H1 (cell line): ENCODE results near the gene DPF3. TPM values are rescaled to one million over a fixed set of nuclear protein-coding genes. Genes with fewer than 3 reads are reported as not detected.

Experiments
- CTCF ChIA-PET: fragments of 300-600 bp; sonication (Branson Sonifier 250); formaldehyde crosslinking; loops from one replicate; lab custom pipeline; 2021; ENCODE audit not compliant: partially characterized antibody; lab: Charles Lee
- POLR2A ChIA-PET: fragments of 300-600 bp; sonication (Branson Sonifier 250); formaldehyde crosslinking; loops from one replicate; lab custom pipeline; 2021; ENCODE audit warnings: inconsistent platforms; ENCODE audit not compliant: partially characterized antibody; lab: Charles Lee
- DNase-seq, 2 experiments: peaks; one replicate each; pipeline versions ENCODE4 v3.0.0 to v3.0.0-alpha.2; 2010 to 2022; ENCODE audit warnings: low spot score in 2 of 2, low read depth in 1 of 2, mixed read lengths in 1 of 2
- FAIRE-seq: peaks from 2 replicates; lab custom pipeline; 2011; peaks lifted over from hg19 to GRCh38; lab: Jason Lieb, UNC
- H2AFZ ChIP-seq: 2 replicates; pipeline ENCODE4 v1.8.1; 2012; ENCODE audit warnings: low read length, inconsistent platforms
- H2AK5ac ChIP-seq: 2 replicates; pipeline ENCODE4 v1.6.1; 2013; ENCODE audit warnings: low read depth, low read length
- H2BK120ac ChIP-seq: replicated peaks from 2 replicates; pipeline ENCODE3; 2013; ENCODE audit warnings: low read depth, low read length, inconsistent platforms
- H2BK12ac ChIP-seq: 2 replicates; pipeline ENCODE4 v1.6.1; 2013; ENCODE audit warnings: low read depth, low read length
- H2BK15ac ChIP-seq: 2 replicates; pipeline ENCODE4 v1.6.1; 2013; ENCODE audit warnings: low read length
- H2BK20ac ChIP-seq: 2 replicates; pipeline ENCODE4 v1.6.1; 2013; ENCODE audit warnings: low read length
- H2BK5ac ChIP-seq: 2 replicates; pipeline ENCODE4 v1.6.1; 2013; ENCODE audit warnings: low read depth, low read length
- H3K14ac ChIP-seq: 2 replicates; pipeline ENCODE4 v1.6.1; 2013; ENCODE audit warnings: inconsistent platforms; ENCODE audit not compliant: insufficient read length
- H3K18ac ChIP-seq: 2 replicates; pipeline ENCODE4 v1.6.1; 2013; ENCODE audit warnings: low read length; ENCODE audit errors: extremely low read depth
- H3K23ac ChIP-seq: 2 replicates; pipeline ENCODE4 v1.6.1; 2013; ENCODE audit warnings: inconsistent platforms; ENCODE audit not compliant: insufficient read length
- H3K23me2 ChIP-seq: 2 replicates; pipeline ENCODE4 v1.6.1; 2013; ENCODE audit warnings: low read depth, low read length
- H3K27ac ChIP-seq: 2 replicates; pipeline ENCODE4 v1.6.1; 2011; ENCODE audit warnings: low read depth, low read length, inconsistent platforms
- H3K27me3 ChIP-seq, 4 experiments: replicated peaks in 1 of 4; 1 replicate in 1 of 4; 2 replicates in 3 of 4; pipeline versions ENCODE4 v1.6.1 to v1.8.1; 2011 to 2013; ENCODE audit warnings: low read length in 3 of 4, mild to moderate bottlenecking in 3 of 4, inconsistent platforms in 2 of 4, mixed read lengths in 2 of 4, moderate library complexity in 1 of 4; ENCODE audit not compliant: control insufficient read depth in 3 of 4, insufficient read depth in 3 of 4; ENCODE audit errors: extremely low read depth in 1 of 4
- H3K36me3 ChIP-seq, 4 experiments: 2 replicates each; pipeline versions ENCODE4 v1.6.1 to v1.8.1; 2011 to 2013; ENCODE audit warnings: mild to moderate bottlenecking in 4 of 4, low read length in 3 of 4, moderate library complexity in 2 of 4, control low read depth in 1 of 4, inconsistent platforms in 1 of 4; ENCODE audit not compliant: insufficient read depth in 4 of 4, control insufficient read depth in 2 of 4
- H3K4ac ChIP-seq: replicated peaks from 2 replicates; pipeline ENCODE3; 2013; ENCODE audit warnings: low read length, low read depth, mixed read lengths, inconsistent platforms; ENCODE audit not compliant: insufficient read length
- H3K4me1 ChIP-seq, 4 experiments: replicated peaks in 1 of 4; 1 replicate in 1 of 4; 2 replicates in 3 of 4; pipeline versions ENCODE4 v1.6.1 to v1.8.1; 2011 to 2013; ENCODE audit warnings: low read length in 3 of 4, inconsistent platforms in 2 of 4, mixed read lengths in 1 of 4; ENCODE audit not compliant: insufficient read depth in 4 of 4, control insufficient read depth in 3 of 4
- H3K4me2 ChIP-seq, 2 experiments: 2 replicates each; pipeline versions ENCODE4 v1.6.1 to v1.8.1; 2011 to 2013; ENCODE audit warnings: low read depth in 2 of 2, low read length in 2 of 2, control low read depth in 1 of 2, inconsistent platforms in 1 of 2, mild to moderate bottlenecking in 1 of 2; ENCODE audit not compliant: insufficient read depth in 1 of 2
- H3K4me3 ChIP-seq, 4 experiments: fragments of 200-600, 300-600 bp in 1 of 4; sonication (generic), shearing (Covaris generic), sonication (Bioruptor Twin) in 1 of 4; 2 replicates each; pipeline versions ENCODE4 v1.5.1 to v1.8.1; 2011 to 2016; ENCODE audit warnings: low read length in 4 of 4, low read depth in 3 of 4, control low read depth in 2 of 4, inconsistent platforms in 2 of 4, mild to moderate bottlenecking in 2 of 4, mixed read lengths in 1 of 4, moderate library complexity in 1 of 4; ENCODE audit not compliant: insufficient read depth in 2 of 4; ENCODE audit errors: extremely low read depth in 1 of 4
- H3K56ac ChIP-seq: replicated peaks from 2 replicates; pipeline ENCODE3; 2013; ENCODE audit warnings: low read depth, mild to moderate bottlenecking, mixed read lengths, low read length, inconsistent platforms; ENCODE audit not compliant: insufficient read length
- H3K79me1 ChIP-seq: 2 replicates; pipeline ENCODE4 v1.6.1; 2013; ENCODE audit warnings: low read depth, low read length, control low read depth
- H3K79me2 ChIP-seq, 2 experiments: 2 replicates each; pipeline versions ENCODE4 v1.6.1 to v1.8.1; 2012 to 2013; ENCODE audit warnings: low read length in 2 of 2, mild to moderate bottlenecking in 2 of 2, inconsistent platforms in 1 of 2; ENCODE audit not compliant: insufficient read depth in 2 of 2, control insufficient read depth in 1 of 2
- H3K9ac ChIP-seq, 4 experiments: replicated peaks in 1 of 4; 1 replicate in 1 of 4; 2 replicates in 3 of 4; pipeline versions ENCODE4 v1.6.1 to v1.8.1; 2011 to 2013; ENCODE audit warnings: low read depth in 3 of 4, low read length in 3 of 4, control low read depth in 2 of 4, mild to moderate bottlenecking in 2 of 4, moderate library complexity in 2 of 4, inconsistent platforms in 1 of 4; ENCODE audit errors: extremely low read depth in 1 of 4
- H3K9me3 ChIP-seq, 2 experiments: 2 replicates each; pipeline versions ENCODE4 v1.6.1 to v1.8.1; 2012 to 2013; ENCODE audit warnings: mild to moderate bottlenecking in 2 of 2, moderate library complexity in 2 of 2, control low read depth in 1 of 2, inconsistent platforms in 1 of 2, low read depth in 1 of 2, low read length in 1 of 2, mixed read lengths in 1 of 2; ENCODE audit not compliant: insufficient read depth in 2 of 2
- H4K20me1 ChIP-seq, 2 experiments: replicated peaks in 1 of 2; 2 replicates each; pipeline versions ENCODE3 to v1.8.1; 2011 to 2013; ENCODE audit warnings: inconsistent platforms in 2 of 2, low read length in 2 of 2, mild to moderate bottlenecking in 1 of 2; ENCODE audit not compliant: insufficient read depth in 2 of 2, control insufficient read depth in 1 of 2
- H4K5ac ChIP-seq: 2 replicates; pipeline ENCODE4 v1.6.1; 2013; ENCODE audit warnings: low read length, low read depth, mixed read lengths, inconsistent platforms; ENCODE audit not compliant: insufficient read length
- H4K8ac ChIP-seq: 2 replicates; pipeline ENCODE4 v1.8.0; 2013; ENCODE audit warnings: mild to moderate bottlenecking, moderate library complexity, low read length, inconsistent platforms; ENCODE audit not compliant: insufficient read depth; ENCODE audit errors: extremely low read depth
- H4K91ac ChIP-seq: replicated peaks from 2 replicates; pipeline ENCODE3; 2013; ENCODE audit warnings: low read length, mixed read lengths, inconsistent platforms; ENCODE audit not compliant: insufficient read length
- ATF2 ChIP-seq: IDR thresholded peaks from 2 replicates; pipeline ENCODE4 v1.6.1; 2012; ENCODE audit warnings: low read length, inconsistent platforms
- CHD1 ChIP-seq: IDR thresholded peaks from 2 replicates; pipeline ENCODE4 v1.6.1; 2012; ENCODE audit warnings: low read depth, low read length, improper control_type of control experiment
- E2F6 ChIP-seq: IDR thresholded peaks from 2 replicates; pipeline ENCODE4 v1.6.1; 2012; ENCODE audit warnings: inconsistent platforms
- EP300 ChIP-seq, 2 experiments: IDR thresholded peaks; 1 replicate in 1 of 2; 2 replicates in 1 of 2; pipeline ENCODE4 v1.6.1; 2011 to 2012; ENCODE audit warnings: low read depth in 2 of 2, low read length in 2 of 2, mild to moderate bottlenecking in 2 of 2, borderline replicate concordance in 1 of 2, inconsistent platforms in 1 of 2, moderate library complexity in 1 of 2
- JUND ChIP-seq: IDR thresholded peaks from 2 replicates; pipeline ENCODE4 v1.6.1; 2011; ENCODE audit warnings: mild to moderate bottlenecking, improper control_type of control experiment, low read length
- NRF1 ChIP-seq: IDR thresholded peaks from 2 replicates; pipeline ENCODE4 v1.6.1; 2011; ENCODE audit warnings: mild to moderate bottlenecking, low read depth, low read length, improper control_type of control experiment
- PHF8 ChIP-seq: fragments of 200-600 bp; sonication (generic); conservative IDR thresholded peaks from 2 replicates; pipeline ENCODE4 v1.7.1; 2012; ENCODE audit warnings: low read depth, mild to moderate bottlenecking, inconsistent platforms, low read length, moderate library complexity
- RXRA ChIP-seq: IDR thresholded peaks from 2 replicates; pipeline ENCODE4 v1.6.1; 2011; ENCODE audit warnings: low read depth, mild to moderate bottlenecking, low read length, moderate library complexity; ENCODE audit not compliant: insufficient read depth
- SIRT6 ChIP-seq: IDR thresholded peaks from one replicate; pipeline ENCODE4 v1.7.1; 2012; ENCODE audit warnings: low read length, inconsistent platforms
- SUZ12 ChIP-seq: fragments of 200-600 bp; sonication (generic); IDR thresholded peaks from 2 replicates; pipeline ENCODE4 v1.6.1; 2012; ENCODE audit warnings: mild to moderate bottlenecking, inconsistent platforms, low read length, moderate library complexity, mixed read lengths
- TAF7 ChIP-seq: optimal IDR thresholded peaks from 2 replicates; pipeline ENCODE3; 2011; ENCODE audit warnings: low read depth, mild to moderate bottlenecking, inconsistent platforms, low read length, moderate library complexity, borderline replicate concordance
- WGBS, 2 experiments: shearing (Covaris generic) in 1 of 2; methylation state at CpG; one replicate each; pipeline versions ENCODE4 v1.1.6 to v1.1.7; 2013 to 2015; ENCODE audit warnings: low lambda C conversion rate in 2 of 2, mixed read lengths in 2 of 2, inconsistent platforms in 1 of 2, low coverage in 1 of 2, missing lambda C conversion rate in 1 of 2; ENCODE audit not compliant: insufficient replicate concordance in 2 of 2, insufficient coverage in 1 of 2, insufficient read length in 1 of 2; ENCODE audit errors: extremely low coverage in 1 of 2, missing lambda C conversion rate in 1 of 2; 5-methylcytosine and 5-hydroxymethylcytosine counted together
- polyA plus RNA-seq, 7 experiments: library from polyadenylated mRNA; depleted of rRNA in 3 of 7; stranded (reverse) in 5 of 7; unstranded in 2 of 7; fragments of >200 nt in 5 of 7; fragments of 200-250 nt in 2 of 7; gene quantifications; 1 replicate in 5 of 7; 2 replicates in 1 of 7; 4 replicates in 1 of 7; pipeline versions ENCODE4 v1.2.1 to v1.2.3, GENCODE V29; 2011 to 2013; ENCODE audit warnings: missing spikeins in 2 of 7, mixed read lengths in 2 of 7
- total RNA-seq: library from RNA; stranded (reverse); fragmentation: NEBNext Ultra II Directional; extraction: Animal tissue kit (Norgen Biotek cat#: 25700); gene quantifications from 2 replicates; pipeline ENCODE4 v1.2.1, GENCODE V29; 2021
- TF ChIP-seq, protein P1 (sequence below): IDR thresholded peaks from 2 replicates; pipeline ENCODE4 v1.6.1; 2012; ENCODE audit warnings: inconsistent platforms

The DPF3 gene
- total and polyA plus RNA-seq, 2 of the 8 experiments (the other 6 are each of a cell fraction or from before 2014, with no cell fraction given): 0.19 TPM; not detected in 1

DNA sequence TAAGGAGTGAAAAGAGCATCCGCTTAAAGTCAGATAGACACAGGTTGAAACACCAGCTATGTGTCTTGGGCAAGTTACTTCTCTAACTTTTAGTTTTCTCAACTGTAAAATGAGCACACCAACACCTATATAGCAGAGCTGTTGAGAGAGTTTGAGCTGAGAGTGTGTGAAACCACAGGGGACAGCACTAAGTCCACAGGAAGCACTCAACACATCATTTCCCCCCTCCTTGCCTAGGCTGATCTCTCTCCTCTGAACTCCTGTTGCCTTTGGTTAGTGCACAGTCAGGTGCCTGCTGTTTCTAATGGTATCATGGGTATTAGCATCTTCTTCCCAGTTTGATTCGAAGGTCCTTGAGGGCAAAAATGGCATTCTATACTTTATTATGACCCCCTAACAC, 176.7 kb downstream of the DPF3 start:
- H4K5ac ChIP-seq: no peak overlapping the region
- H3K4me1 ChIP-seq: no peaks in the 10 kb centered on the region
- no peaks in the 10 kb centered on the region for H3K23me2 ChIP-seq
- H3K4me3 ChIP-seq: no peak overlapping the region
- FAIRE-seq (no peak), DNase-seq (no peak)
- H4K91ac ChIP-seq: no peak overlapping the region
- H2BK120ac ChIP-seq: no peak overlapping the region
- H3K79me2 ChIP-seq: no peaks in the 10 kb centered on the region
- no peak overlapping the region for H2BK20ac ChIP-seq
- no peak overlapping the region for H2BK5ac ChIP-seq
- H3K27me3 ChIP-seq: no peaks in the 10 kb centered on the region
- H2BK15ac ChIP-seq: no peak overlapping the region
- 87% methylated on average over 2 of the region's 2 CpGs; no CpG with 5 or more reads in 1 of the 2 experiments for WGBS, 2 experiments
- H3K79me1 ChIP-seq: no peaks in the 10 kb centered on the region
- no peak overlapping the region for H3K23ac ChIP-seq
- H3K27ac ChIP-seq: no peak overlapping the region
- no peaks in the 10 kb centered on the region for H3K36me3 ChIP-seq
- no peak overlapping the region for H3K56ac ChIP-seq
- H3K4ac ChIP-seq: no peak overlapping the region
- no peak overlapping the region for H2BK12ac ChIP-seq
- no peak overlapping the region for H2AK5ac ChIP-seq
- no peak overlapping the region for H3K18ac ChIP-seq
- no peak overlapping the region for H3K4me2 ChIP-seq
- ChIA-PET POLR2A (no interaction called here), CTCF (interaction anchor here (0.7 to 4.8 kb wide), 6 partner anchors 12 to 200 kb away, joined by 3 to 19 read pairs (median 4); no protein-coding TSS in a partner anchor)
- no peak overlapping the region for H2AFZ ChIP-seq
- no peaks in the 10 kb centered on the region for H4K20me1 ChIP-seq
- H3K14ac ChIP-seq: no peak overlapping the region
- no peaks in the 10 kb centered on the region for H3K9me3 ChIP-seq
- no peak overlapping the region for H4K8ac ChIP-seq
- no peak overlapping the region for H3K9ac ChIP-seq
- TF ChIP-seq JUND (no peak), EP300 (IDR thresholded peaks at IDR 0.05; ENCODE audit: borderline replicate concordance in 1 of 2, low read depth in 2 of 2, low read length in 2 of 2) (no peak), SIRT6 (no peak), ATF2 (no peak), E2F6 (no peak), PHF8 (no peak), RXRA (no peak), TAF7 (no peak), CHD1 (no peak), NRF1 (no peak), SUZ12 (no peak)
- TF ChIP-seq, protein P1, sequence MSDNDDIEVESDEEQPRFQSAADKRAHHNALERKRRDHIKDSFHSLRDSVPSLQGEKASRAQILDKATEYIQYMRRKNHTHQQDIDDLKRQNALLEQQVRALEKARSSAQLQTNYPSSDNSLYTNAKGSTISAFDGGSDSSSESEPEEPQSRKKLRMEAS: no peak
